Keratinocyte (primary cell): Measurements from ENCODE around the gene VAMP2. TPM values are rescaled to one million over a fixed set of nuclear protein-coding genes. Genes with fewer than 3 reads are reported as not detected.

Experiments used
- DNase-seq: peaks from one replicate; pipeline ENCODE4 v3.0.0-alpha.2; 2011; ENCODE audit warnings: low read depth, missing footprints, low spot score
- FAIRE-seq: peaks from 2 replicates; lab custom pipeline; 2011; peaks lifted over from hg19 to GRCh38; lab: Jason Lieb, UNC
- H2AFZ ChIP-seq: 2 replicates; pipeline ENCODE4 v1.6.0; 2012; ENCODE audit warnings: low read length, control low read depth, inconsistent platforms; ENCODE audit not compliant: control insufficient read depth
- H3K27ac ChIP-seq: 2 replicates; pipeline ENCODE4 v1.5.1; 2011; ENCODE audit warnings: low read length; ENCODE audit not compliant: control insufficient read depth, insufficient read depth
- H3K27me3 ChIP-seq: 3 replicates; pipeline ENCODE4 v1.6.0; 2011; ENCODE audit warnings: low read length; ENCODE audit not compliant: control insufficient read depth, insufficient read depth; ENCODE audit errors: extremely low read depth
- H3K36me3 ChIP-seq, 2 experiments: 2 replicates in 1 of 2; 3 replicates in 1 of 2; pipeline ENCODE4 v1.5.1; 2011; ENCODE audit warnings: low read length in 2 of 2, mild to moderate bottlenecking in 1 of 2; ENCODE audit not compliant: control insufficient read depth in 2 of 2, insufficient read depth in 2 of 2; ENCODE audit errors: extremely low read depth in 1 of 2
- H3K4me1 ChIP-seq: 3 replicates; pipeline ENCODE4 v1.5.1; 2011; ENCODE audit warnings: low read length; ENCODE audit not compliant: control insufficient read depth, insufficient read depth; ENCODE audit errors: extremely low read depth
- H3K4me2 ChIP-seq: 3 replicates; pipeline ENCODE4 v1.6.0; 2011; ENCODE audit warnings: low read depth, low read length; ENCODE audit not compliant: control insufficient read depth, insufficient read depth; ENCODE audit errors: extremely low read depth
- H3K4me3 ChIP-seq, 3 experiments: fragments of 200-600 bp in 1 of 3; sonication (generic) in 1 of 3; 2 replicates in 2 of 3; 3 replicates in 1 of 3; pipeline ENCODE4 v1.5.1; 2011 to 2016; ENCODE audit warnings: low read length in 3 of 3, mild to moderate bottlenecking in 3 of 3, control low read depth in 2 of 3, inconsistent platforms in 1 of 3, low read depth in 1 of 3, mixed read lengths in 1 of 3, mixed run types in 1 of 3, moderate library complexity in 1 of 3; ENCODE audit not compliant: control insufficient read depth in 2 of 3, insufficient read depth in 2 of 3; ENCODE audit errors: extremely low read depth in 1 of 3
- H3K79me2 ChIP-seq: 2 replicates; pipeline ENCODE4 v1.6.0; 2012; ENCODE audit warnings: low read length; ENCODE audit not compliant: control insufficient read depth, insufficient read depth
- H3K9ac ChIP-seq: 3 replicates; pipeline ENCODE4 v1.6.0; 2011; ENCODE audit warnings: low read length; ENCODE audit not compliant: control insufficient read depth, insufficient read depth; ENCODE audit errors: extremely low read depth
- H3K9me1 ChIP-seq: 3 replicates; pipeline ENCODE4 v1.6.0; 2011; ENCODE audit warnings: low read length; ENCODE audit not compliant: control insufficient read depth, insufficient read depth; ENCODE audit errors: extremely low read depth
- H3K9me3 ChIP-seq: 2 replicates; pipeline ENCODE4 v1.5.1; 2012; ENCODE audit warnings: low read depth, low read length; ENCODE audit not compliant: control insufficient read depth
- H4K20me1 ChIP-seq: 3 replicates; pipeline ENCODE4 v1.6.0; 2011; ENCODE audit warnings: low read length; ENCODE audit not compliant: control insufficient read depth, insufficient read depth; ENCODE audit errors: extremely low read depth
- EZH2 ChIP-seq: IDR thresholded peaks from one replicate; pipeline ENCODE4 v1.6.1; 2012; ENCODE audit warnings: inconsistent platforms, mild to moderate bottlenecking, low read length, moderate library complexity
- dilution Hi-C: fragments of 300-500 bp; cut with MboI; formaldehyde crosslinking; loops from one replicate; pipeline ENCODE4 v1.7.0; 2020; ENCODE audit warnings: low sequenced_read_pairs; ENCODE audit not compliant: extremely low pct_ligation_motif_present
- polyA plus RNA-seq, 5 experiments: library from polyadenylated mRNA; depleted of rRNA in 3 of 5; stranded (reverse) in 3 of 5; stranded (forward) in 1 of 5; unstranded in 1 of 5; fragments of >200 nt; gene quantifications; 1 replicate in 1 of 5; 2 replicates in 3 of 5; 3 replicates in 1 of 5; pipeline versions ENCODE4 v1.2.1 to v1.2.3, GENCODE V29; 2011 to 2012; ENCODE audit warnings: missing spikeins in 2 of 5, low read depth in 1 of 5, low replicate concordance in 1 of 5
- TF ChIP-seq, protein P1 (sequence below), 3 experiments: IDR thresholded peaks in 1 of 3; conservative IDR thresholded peaks in 1 of 3; optimal IDR thresholded peaks in 1 of 3; 2 replicates in 2 of 3; 3 replicates in 1 of 3; pipeline versions ENCODE3 to v1.5.1; 2011; ENCODE audit warnings: low read length in 3 of 3, mild to moderate bottlenecking in 3 of 3, moderate library complexity in 2 of 3, control low read depth in 1 of 3, inconsistent platforms in 1 of 3; ENCODE audit not compliant: insufficient read depth in 2 of 3; ENCODE audit errors: extremely low read depth in 1 of 3

The VAMP2 gene
- polyA plus RNA-seq, 1 donor (not counting 4 experiments of a cell fraction or from before 2014, with no cell fraction given), result 9.8 TPM

DNA sequence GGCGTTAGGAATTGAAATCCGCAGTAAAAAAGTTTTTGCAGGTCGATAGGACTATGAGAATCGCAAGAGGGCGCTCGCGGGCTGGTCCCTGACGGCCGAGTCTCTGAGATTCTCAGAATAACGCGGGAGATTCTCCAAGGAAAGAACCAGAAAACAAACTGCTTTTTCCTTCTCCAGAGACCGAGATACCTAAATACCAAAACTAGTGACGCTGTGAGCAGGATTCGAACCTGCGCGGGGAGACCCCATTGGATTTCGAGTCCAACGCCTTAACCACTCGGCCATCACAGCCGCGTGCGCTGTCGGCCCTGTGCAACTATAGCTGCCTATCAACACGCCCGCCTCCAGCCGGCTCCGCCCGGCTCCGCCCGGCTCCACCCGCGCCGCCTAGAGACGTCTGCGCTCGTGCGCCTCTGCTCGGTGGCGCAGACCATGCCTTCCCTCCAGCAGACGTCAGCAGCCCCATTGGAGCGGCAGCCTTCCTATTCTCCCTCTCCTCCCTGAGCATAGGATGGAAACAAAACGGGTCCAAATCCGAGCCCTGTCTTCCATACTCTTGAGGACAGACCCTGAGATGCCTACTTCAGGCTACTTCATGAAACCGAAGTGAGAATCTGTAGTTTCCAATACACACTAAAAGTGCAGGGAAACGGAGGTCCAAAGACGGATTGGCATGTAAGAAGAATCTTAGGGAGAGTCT, 23.9 kb downstream of the VAMP2 start:
- peak overlapping the region; percentile 88 for H3K27ac ChIP-seq
- H3K9me3 ChIP-seq, result no peaks in the 10 kb centered on the region
- H3K4me1 ChIP-seq, result peaks cover 23% of the 10 kb centered on the region
- H3K9ac ChIP-seq, result peak overlapping the region; percentile 78
- H3K9me1 ChIP-seq, result no peaks in the 10 kb centered on the region
- TF ChIP-seq, protein P1, sequence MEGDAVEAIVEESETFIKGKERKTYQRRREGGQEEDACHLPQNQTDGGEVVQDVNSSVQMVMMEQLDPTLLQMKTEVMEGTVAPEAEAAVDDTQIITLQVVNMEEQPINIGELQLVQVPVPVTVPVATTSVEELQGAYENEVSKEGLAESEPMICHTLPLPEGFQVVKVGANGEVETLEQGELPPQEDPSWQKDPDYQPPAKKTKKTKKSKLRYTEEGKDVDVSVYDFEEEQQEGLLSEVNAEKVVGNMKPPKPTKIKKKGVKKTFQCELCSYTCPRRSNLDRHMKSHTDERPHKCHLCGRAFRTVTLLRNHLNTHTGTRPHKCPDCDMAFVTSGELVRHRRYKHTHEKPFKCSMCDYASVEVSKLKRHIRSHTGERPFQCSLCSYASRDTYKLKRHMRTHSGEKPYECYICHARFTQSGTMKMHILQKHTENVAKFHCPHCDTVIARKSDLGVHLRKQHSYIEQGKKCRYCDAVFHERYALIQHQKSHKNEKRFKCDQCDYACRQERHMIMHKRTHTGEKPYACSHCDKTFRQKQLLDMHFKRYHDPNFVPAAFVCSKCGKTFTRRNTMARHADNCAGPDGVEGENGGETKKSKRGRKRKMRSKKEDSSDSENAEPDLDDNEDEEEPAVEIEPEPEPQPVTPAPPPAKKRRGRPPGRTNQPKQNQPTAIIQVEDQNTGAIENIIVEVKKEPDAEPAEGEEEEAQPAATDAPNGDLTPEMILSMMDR (optimal IDR thresholded peaks at IDR 0.05 in 1 of 3, IDR thresholded peaks at IDR 0.05 in 1 of 3, conservative IDR thresholded peaks at IDR 0.05 in 1 of 3; ENCODE audit: extremely low read depth in 1 of 3, insufficient read depth in 2 of 3, low read length in 3 of 3), result peak; percentile 66 to 88 (median 83)
- no peak for TF ChIP-seq EZH2
- H3K27me3 ChIP-seq, result no peaks in the 10 kb centered on the region
- DNase-seq, result no peak
- dilution Hi-C loops, result no loop called here
- peaks cover 5% of the 10 kb centered on the region for H4K20me1 ChIP-seq
- peak overlapping the region; percentile 99 for H3K4me2 ChIP-seq
- H3K79me2 ChIP-seq, result no peaks in the 10 kb centered on the region
- H2AFZ ChIP-seq, result peak overlapping the region; percentile 83
- FAIRE-seq, result peak; percentile 83
- H3K4me3 ChIP-seq, result peak overlapping the region; percentile 12 to 76 (median 67)
- H3K36me3 ChIP-seq, result peaks cover 26 to 34% of the 10 kb centered on the region in 2 experiments

DNA sequence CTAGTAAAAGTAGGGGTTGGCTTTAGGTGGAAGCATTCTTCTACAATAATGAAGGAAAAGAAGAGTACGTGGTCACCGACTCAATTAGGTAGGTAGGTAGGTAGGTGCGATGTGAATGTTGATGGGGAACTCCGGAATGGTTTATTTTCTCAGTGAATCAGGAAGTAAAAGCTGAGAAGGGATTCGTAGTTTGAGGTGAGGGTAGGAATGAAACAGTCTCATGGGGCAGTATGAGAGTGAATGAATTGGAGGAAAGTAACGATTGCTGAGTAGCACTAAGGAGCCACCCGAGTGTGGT, 24.4 kb downstream of the VAMP2 start:
- no peaks in the 10 kb centered on the region for H3K79me2 ChIP-seq
- peaks cover 26 to 32% of the 10 kb centered on the region in 2 experiments for H3K36me3 ChIP-seq
- TF ChIP-seq, protein P1 (optimal IDR thresholded peaks at IDR 0.05 in 1 of 3, IDR thresholded peaks at IDR 0.05 in 1 of 3, conservative IDR thresholded peaks at IDR 0.05 in 1 of 3; ENCODE audit: extremely low read depth in 1 of 3, insufficient read depth in 2 of 3, low read length in 3 of 3), result no peak
- no peak for TF ChIP-seq EZH2
- DNase-seq (no peak), FAIRE-seq (no peak)
- dilution Hi-C loops, result no loop called here
- H3K4me2 ChIP-seq, result peak overlapping the region; percentile 99
- peak overlapping the region; percentile 1 to 75 (median 56) for H3K4me3 ChIP-seq
- peaks cover 23% of the 10 kb centered on the region for H3K4me1 ChIP-seq
- peaks cover 4% of the 10 kb centered on the region for H4K20me1 ChIP-seq
- H3K9me1 ChIP-seq, result no peaks in the 10 kb centered on the region
- no peaks in the 10 kb centered on the region for H3K27me3 ChIP-seq
- peak overlapping the region; percentile 68 for H3K9ac ChIP-seq
- peak overlapping the region; percentile 59 for H3K27ac ChIP-seq
- no peaks in the 10 kb centered on the region for H3K9me3 ChIP-seq
- peak overlapping the region; percentile 83 for H2AFZ ChIP-seq
